Suppressor macrophage (primary cell): Measurements from ENCODE around the gene ABCB4.
A peak's percentile ranks its signal among the peaks of the same experiment; 100 is the strongest.
"Not testable (repeated sequence)": the region's sequence is repeated elsewhere in the genome, so short reads cannot be mapped to it uniquely, and the experiment has no call there.

Source experiments
- DNase-seq, 4 experiments: peaks; one replicate each; pipeline ENCODE4 v3.0.0-alpha.2; 2020 to 2022

Gene ABCB4

DNA sequence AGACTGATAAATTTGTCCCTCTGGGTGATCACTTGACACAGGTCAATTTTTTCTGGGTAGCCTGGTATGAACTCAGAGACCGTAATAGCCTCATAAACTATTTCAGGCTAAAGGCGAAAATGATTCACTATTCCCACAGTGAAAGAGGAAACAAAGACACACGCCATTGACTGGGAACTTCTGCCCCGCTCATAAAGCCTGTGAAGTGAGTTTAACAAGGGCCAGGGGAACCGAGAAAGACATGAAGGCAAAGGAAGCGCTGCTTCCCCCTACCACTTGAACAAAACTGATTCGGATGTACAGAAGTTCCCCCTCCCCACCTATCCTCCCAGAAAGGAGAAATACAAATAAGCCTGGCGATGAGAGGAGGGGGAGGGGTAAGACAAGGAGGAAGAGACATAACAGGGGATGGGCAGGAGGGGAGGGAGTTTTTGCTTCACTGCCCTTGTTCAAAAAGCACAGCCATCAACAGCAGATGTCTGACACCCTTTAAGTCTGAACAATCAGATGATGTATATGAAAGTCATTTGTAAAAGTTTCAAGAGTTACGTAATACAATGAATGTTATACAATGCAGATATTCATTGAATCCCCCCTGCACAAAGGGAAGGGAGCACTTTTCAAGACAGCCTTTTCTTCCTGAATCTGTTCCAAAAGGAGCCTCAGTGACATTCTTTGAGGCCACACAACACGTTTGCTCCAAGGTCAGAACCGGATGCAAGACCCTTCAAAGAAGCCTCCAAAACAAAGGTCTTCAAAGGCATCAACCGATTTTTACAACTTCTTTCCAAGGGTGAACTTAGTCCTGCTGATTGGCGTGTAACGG, 734 bp downstream of the ABCB4 start:
- peak; percentile 84 to 96 (median 90) for DNase-seq

DNA sequence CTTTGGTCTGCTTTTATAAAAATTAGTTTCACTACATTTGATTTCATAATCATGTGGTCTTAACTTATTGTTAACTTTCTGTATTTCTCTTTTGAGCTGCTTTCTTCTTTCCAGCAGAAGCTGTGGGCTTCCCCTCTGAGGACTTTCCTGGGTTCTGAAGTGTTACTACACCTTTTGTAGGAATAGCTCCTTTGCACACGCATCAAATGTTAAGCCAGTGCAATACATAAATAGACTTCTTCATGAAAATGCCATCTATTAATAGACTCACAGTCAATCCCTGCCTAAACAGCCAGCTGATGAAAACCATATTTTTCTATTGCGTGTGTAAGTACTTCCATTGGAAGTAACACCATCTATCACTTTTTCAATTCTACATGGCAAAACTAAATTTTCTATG, 1.5 kb downstream of the ABCB4 start:
- peak; percentile 17 to 50 (median 44) for DNase-seq

- DNase-seq, result peak in 3 of 4 experiments; percentile 10 to 20 (median 15)
Observed at GRCh38 chr7:87473192-87473591, 2.3 kb downstream of the ABCB4 start.

GRCh38 chr7:87471473-87471872, 4.0 kb downstream of the ABCB4 start:
- DNase-seq, result no peak

DNA sequence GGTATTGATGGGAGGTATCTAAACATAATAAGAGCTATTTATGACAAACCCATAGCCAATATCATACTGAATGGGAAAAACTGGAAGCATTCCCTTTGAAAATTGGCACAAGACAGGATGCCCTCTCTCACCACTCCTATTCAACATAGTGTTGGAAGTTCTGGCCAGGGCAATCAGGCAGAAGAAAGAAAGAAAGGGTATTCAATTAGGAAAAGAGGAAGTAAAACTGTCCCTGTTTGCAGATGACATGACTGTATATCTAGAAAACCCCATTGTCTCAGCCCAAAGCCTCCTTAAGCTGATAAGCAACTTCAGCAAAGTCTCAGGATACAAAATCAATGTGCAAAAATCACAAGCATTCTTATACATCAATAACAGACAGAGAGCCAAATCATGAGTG, 6.3 kb downstream of the ABCB4 start:
- DNase-seq, result not testable (repeated sequence)

GRCh38 chr7:87465534-87465880, 10.0 kb downstream of the ABCB4 start:
- not testable (repeated sequence) for DNase-seq

DNA sequence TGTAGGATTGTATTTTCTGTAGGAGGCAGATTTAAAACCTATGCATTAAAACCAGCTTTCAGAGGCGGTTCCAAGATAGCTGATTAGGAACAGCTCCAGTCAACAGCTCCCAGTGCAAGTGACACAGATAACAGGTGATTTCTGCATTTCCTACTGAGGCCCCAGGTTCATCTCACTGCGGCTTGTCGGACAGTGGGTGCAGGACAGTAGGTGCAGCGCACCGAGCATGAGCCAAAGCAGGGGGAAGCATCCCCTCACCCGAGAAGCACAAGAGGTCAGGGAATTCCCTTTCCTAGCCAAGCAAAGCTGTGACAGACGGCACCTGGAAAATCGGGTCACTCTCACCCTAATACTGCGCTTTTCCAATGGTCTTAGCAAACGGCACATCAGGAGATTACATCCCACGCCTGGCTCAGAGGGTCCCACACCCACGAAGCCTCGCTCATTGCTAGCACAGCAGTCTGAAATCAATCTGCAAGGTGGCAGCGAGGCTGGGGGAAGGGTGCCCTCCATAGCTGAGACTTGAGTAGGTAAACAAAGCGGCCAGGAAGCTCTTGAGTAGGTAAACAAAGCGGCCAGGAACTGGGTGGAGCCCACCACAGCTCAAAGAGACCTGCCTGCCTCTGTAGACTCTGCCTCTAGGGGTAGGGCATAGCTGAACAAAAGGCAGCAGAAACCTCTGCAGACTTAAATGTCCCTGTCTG, 10.5 kb downstream of the ABCB4 start:
- DNase-seq, result not testable (repeated sequence)

- DNase-seq, result no peak
Observed at GRCh38 chr7:87463982-87464381, 11.5 kb downstream of the ABCB4 start.

DNA sequence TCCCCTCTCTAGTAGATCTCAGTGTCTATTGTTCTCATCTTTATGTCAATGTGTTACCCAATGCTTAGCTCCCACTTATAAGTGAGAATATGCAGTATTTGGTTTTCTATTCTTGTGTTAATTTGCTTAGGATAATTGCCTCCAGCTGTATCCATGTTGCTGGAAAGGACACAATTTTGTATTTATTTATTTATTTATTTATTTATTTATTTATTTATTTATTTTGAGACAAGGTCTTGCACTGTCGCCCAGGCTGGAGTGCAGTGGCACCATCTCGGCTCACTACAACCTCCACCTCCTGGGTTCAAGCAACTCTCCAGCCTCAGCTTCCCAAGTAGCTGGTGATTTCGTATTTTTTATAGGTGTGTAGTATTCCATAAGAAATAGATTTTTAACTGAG, 15.0 kb downstream of the ABCB4 start:
- not testable (repeated sequence) for DNase-seq

DNA sequence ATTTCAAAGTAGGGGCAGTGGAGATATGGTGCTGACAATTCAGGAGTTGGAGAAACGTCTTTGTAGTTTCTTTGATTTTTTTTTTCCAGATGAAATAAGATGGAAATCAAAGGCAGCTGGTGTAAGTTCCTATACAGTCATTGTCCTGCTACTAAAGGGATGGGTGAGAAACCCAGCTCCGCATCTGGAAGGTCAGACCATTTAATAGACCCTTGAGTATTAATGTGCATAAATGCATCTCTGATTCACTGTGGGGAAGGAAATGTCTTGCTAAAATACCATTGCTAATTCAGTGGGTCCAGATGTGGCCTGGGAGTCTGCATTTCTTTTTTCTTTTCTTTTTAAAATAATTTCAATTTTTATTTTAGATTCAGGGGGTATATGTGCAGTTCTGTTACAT, 15.5 kb downstream of the ABCB4 start:
- no peak for DNase-seq

DNA sequence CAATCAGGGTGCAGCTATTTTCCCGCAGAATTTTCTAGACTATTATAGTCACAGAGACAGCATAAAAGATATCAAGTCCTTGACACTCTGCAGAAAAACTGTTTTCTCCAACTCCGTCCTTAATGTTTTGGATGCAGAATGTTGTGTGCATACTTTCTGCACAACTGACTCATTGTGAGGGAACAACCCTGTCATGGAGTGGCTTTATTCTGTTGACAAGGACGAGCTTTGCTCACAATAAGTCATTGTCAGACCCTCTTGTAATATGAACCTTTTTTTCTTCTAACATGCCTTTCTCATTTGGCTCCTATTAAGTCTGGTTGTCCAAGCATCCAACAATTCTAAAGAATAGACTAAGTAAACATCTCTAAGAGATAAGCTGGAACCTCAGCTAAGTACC, 17.3 kb downstream of the ABCB4 start:
- no peak for DNase-seq

GRCh38 chr7:87456247-87456646, 19.2 kb downstream of the ABCB4 start:
- no peak for DNase-seq

GRCh38 chr7:87452279-87452678, 23.2 kb downstream of the ABCB4 start:
- no peak for DNase-seq

DNA sequence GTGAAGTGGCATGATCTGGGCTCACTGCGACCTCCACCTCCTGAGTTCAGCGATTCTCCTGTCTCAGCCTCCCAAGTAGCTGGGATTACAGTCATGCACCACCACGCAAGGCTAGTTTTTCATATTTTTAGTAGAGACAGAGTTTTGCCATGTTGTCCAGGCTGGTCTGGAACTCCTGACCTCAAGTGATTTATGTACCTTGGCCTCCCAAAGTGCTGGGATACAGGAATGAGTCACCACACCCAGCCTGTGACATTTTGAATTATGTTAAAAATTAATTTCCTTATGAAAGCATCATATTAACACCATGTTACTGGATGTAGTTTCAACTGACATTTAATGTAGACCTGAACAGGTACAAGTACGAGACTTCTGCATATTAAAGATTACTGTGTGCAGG, 24.3 kb downstream of the ABCB4 start:
- DNase-seq, result no peak

- DNase-seq, result no peak
Observed at GRCh38 chr7:87450706-87451105, 24.8 kb downstream of the ABCB4 start.

GRCh38 chr7:87448388-87448787, 27.1 kb downstream of the ABCB4 start:
- peak in 1 of 4 experiments; percentile 17 for DNase-seq

GRCh38 chr7:87447116-87447635, 28.3 kb downstream of the ABCB4 start:
- DNase-seq, result no peak

GRCh38 chr7:87445897-87446296, 29.6 kb downstream of the ABCB4 start:
- peak; percentile 2 to 74 (median 65) for DNase-seq

- DNase-seq, result no peak
Observed at GRCh38 chr7:87435546-87435945, 39.9 kb downstream of the ABCB4 start.

GRCh38 chr7:87432536-87432935, 42.9 kb downstream of the ABCB4 start:
- DNase-seq, result no peak

DNA sequence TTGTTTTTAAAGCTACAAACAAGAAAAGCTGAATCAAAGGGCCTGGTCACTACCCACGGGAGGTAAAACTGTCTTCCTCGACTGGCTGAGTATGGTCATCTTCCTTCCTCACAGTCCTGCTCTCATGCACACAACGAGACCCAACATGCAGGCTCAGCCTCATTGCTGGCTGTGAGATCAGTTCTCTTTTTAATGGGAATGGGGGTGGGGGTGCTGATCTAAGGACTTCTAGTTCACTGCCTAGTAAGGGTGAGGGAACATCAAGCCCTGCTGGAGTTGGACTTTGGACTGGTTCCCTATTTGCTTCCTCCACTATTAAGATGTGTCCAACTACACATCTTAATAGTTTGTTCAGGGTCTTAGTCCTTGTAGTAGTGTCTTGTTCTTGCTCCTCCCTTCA, 48.2 kb downstream of the ABCB4 start:
- DNase-seq, result peak; percentile 84 to 88 (median 86)

DNA sequence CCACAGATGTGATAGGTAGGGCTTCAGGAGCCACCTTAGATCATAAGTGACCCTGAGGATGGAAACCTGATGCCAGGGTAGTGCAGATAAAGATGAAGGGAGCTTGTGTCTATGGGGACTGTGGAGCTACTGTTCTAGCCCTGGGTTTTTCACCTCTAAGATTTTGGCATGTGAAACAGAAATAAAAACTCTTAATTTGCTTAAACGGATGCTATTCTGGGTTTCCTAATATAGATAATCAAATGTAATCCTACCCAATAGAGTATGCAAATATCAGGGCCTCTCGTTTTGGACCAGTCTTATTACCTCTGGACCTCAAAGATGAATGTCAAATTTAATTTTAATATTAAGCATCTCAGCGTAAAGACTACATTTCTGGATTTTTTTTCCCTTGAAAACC, 49.3 kb downstream of the ABCB4 start:
- DNase-seq, result no peak

GRCh38 chr7:87424075-87424474, 51.4 kb downstream of the ABCB4 start:
- no peak for DNase-seq

DNA sequence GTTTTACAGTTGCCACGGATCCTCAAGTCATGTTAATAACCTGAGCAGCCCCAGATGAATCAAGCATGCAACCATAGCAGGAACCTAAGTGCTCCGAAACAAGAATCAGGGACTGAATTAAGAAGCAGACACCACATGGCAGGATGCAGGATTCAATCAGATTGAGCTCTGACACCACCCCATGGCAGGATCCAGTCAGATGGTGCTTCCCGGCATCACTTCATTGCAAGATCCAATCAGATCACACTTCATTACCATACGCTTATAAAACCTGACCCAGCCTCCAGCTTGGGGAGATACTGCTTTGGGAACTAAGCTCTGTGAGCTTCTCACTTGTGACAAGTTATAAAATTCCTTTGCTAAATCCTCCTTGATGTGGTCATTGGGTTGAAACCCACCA, 55.3 kb downstream of the ABCB4 start:
- no peak for DNase-seq
